ENCODE results near the gene CXCL10.
"Not testable (repeated sequence)": the region's sequence is repeated elsewhere in the genome, so short reads cannot be mapped to it uniquely, and the experiment has no call there.

The CXCL10 gene

DNA sequence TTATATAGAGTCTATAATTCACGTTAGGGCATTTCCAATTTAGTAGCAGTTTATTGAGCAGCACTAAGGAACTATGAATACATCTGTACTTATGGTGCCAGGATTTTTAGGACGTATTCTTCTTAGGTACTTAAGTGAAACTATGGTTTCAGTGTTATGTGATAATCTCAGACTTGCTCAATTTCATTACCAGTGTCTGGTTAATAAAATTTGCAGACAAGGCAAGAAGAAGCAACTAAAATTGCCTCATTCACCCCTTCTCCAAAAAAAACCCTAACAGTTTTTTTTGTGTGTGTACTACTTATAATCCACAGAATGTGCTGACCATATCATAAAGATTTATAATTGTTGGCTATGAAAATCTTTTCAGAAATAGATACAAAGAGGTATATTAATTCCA is 6.0 kb upstream of the CXCL10 start:
- DNase-seq (ENCODE audit: low read depth in 1 of 2, low spot score in 1 of 2), result no peak

DNA sequence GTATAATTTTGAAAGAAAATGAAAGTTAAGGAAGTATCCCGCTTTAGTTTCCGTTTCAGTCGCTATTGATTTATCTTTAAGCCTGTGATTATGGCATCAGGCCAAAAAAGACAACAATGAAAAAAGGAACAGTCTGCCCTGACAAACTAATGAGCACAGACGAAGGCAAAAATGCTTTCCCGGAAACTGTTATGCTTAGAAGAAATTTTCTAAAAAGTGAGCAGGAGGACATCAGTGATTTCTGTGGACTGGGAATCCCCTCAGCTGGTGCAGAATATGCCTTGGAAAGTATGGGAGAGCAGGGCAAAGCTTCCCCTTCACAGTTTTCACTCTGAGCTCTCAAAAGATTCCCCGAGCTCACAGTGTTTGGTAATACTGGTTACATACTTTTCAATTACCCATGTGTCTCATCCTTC is 5.1 kb upstream of the CXCL10 start:
- no peak for DNase-seq (ENCODE audit: low read depth in 1 of 2, low spot score in 1 of 2)

DNA sequence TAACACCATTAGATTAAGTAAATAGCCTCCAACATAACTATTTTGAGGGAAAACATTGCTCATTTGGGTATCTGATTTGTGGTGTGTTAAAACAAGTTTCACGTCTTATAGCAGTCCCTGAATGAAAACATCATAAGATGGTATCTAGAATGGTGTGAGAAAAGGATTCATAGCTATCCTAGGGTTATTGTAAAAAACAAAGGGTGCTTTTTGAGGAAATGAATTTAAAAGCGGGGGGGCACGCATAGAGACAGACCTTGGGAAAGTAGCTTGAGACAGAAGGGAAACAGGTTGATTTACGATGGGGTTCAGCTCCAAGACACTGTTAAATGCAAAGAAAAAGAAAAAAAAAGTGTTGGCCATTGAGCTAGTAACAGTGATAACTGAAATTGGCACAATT is 768 bp upstream of the CXCL10 start:
- DNase-seq (ENCODE audit: low read depth in 1 of 2, low spot score in 1 of 2), result no peak

DNA sequence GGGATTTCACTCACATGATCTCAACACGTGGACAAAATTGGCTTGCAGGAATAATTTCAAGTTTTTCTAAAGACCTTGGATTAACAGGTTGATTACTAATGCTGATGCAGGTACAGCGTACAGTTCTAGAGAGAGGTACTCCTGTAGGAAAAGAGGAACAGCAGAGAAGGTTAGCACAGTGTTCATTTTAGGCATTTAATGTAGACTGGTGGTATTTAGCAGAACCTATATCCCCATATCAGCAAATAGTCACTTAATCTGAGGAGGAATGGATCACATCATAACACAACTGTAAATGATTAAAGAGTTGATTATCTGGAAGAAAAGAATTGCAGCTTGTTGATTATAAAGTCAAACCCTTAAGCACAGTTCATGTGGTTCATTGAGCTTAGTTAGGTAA is 620 bp downstream of the CXCL10 start:
- DNase-seq (ENCODE audit: low read depth in 1 of 2, low spot score in 1 of 2), result no peak

DNA sequence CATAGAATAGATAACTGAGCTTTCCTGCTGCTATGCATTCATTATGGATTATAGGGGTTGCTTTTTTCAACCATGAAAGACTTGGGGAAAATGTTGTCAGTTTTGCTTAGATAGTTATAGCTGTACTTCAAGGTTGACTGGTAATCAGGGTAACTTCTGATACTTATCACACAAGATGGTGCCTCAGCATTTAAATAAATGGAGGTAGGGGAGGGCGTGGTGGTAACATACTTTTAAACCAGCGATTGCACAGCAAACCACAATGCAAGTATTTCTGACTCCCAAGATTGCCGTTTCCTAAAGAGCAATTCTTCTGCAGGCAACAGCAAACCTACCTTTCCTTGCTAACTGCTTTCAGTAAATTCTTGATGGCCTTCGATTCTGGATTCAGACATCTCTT is 1.3 kb downstream of the CXCL10 start:
- no peak for DNase-seq (ENCODE audit: low read depth in 1 of 2, low spot score in 1 of 2)

DNA sequence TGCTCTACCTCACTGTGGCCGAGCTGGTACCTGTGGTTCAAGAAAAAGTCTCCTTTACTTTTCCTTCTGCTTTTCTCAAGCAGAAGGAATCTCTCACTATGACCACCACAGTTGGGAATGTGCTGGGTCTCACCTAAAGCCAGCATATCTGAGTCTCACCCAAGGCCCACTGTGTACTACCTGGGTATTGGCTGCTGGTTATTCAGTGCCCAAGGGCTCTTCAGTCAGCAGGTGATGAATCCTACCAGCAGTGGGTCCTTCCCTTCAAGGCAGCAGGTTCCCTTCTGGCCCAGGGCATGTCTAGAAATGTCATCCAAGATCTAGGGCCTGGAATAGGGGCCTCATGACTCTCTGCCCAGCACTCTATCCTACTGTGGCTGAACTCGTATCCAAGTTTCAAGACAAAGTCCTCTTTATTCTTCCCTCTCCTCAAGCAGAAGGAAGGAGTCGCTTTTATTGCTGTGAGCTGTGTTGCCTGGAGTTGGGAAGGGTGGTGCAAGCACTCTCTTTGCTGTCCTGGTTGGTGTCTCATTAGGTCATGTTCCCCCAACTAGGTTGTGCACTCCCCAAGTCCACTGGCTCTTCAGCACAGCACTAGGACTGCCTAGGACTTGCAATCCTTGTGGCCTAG is 6.1 kb downstream of the CXCL10 start:
- DNase-seq (ENCODE audit: low read depth in 1 of 2, low spot score in 1 of 2), result no peak

DNA sequence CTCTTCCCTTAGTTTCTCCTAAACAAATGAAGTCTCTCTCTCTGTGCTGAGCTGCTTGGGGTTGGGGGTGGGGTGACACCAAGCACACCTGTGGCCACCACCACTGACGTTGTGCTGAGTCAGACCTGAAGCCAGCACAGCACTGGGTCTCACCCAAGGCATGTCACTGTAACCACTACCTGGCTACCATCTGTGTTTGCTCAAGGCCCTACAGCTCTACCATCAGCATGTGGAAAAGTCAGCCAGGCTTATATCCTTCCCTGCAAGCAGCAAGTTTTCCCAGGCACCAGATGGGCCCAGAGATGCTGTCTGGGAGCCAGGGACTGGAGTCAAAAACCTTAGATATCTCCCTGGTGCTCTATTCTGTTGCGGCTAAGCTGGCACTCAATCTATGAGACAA is 6.9 kb downstream of the CXCL10 start:
- no peak for DNase-seq (ENCODE audit: low read depth in 1 of 2, low spot score in 1 of 2)

DNA sequence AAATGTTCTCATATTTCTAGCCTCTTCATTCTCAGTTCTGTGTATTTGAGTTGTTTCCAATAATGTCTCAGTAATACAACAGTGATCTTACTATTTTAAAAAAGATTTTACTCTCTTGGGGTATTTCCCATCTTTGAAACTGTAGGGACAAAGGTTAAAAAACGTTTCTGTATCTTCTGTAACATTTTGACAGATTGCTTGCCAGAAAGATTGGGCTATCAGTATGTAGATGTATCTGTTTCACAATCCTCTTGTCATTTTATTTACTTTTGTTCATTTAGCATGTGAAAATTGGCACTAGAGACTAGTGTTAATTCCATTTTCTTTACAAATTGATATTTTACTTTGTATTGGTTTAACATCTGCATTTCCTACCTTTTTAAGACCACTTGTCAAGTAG is 9.8 kb downstream of the CXCL10 start:
- no peak for DNase-seq (ENCODE audit: low read depth in 1 of 2, low spot score in 1 of 2)

DNA sequence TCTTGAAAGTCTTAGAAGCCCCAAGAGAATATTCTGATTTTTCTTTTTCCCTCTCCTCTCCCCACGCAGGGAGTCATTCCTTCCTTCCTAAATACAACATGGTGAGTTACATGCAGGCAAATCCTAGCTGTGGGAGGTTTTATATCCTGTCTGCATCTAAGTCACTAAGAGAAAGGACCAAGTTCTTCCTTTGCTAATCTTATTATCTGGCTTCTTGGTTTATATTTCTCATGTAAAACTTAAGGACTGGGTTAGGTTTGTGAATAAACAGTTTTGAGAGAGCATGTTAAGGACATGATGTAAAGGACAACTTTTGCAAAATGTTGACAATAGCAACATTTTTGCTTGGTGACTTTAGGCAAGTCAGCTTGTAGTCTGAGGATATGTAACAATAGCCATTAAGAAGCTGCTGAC is 10.9 kb downstream of the CXCL10 start:
- DNase-seq (ENCODE audit: low read depth in 1 of 2, low spot score in 1 of 2), result no peak

DNA sequence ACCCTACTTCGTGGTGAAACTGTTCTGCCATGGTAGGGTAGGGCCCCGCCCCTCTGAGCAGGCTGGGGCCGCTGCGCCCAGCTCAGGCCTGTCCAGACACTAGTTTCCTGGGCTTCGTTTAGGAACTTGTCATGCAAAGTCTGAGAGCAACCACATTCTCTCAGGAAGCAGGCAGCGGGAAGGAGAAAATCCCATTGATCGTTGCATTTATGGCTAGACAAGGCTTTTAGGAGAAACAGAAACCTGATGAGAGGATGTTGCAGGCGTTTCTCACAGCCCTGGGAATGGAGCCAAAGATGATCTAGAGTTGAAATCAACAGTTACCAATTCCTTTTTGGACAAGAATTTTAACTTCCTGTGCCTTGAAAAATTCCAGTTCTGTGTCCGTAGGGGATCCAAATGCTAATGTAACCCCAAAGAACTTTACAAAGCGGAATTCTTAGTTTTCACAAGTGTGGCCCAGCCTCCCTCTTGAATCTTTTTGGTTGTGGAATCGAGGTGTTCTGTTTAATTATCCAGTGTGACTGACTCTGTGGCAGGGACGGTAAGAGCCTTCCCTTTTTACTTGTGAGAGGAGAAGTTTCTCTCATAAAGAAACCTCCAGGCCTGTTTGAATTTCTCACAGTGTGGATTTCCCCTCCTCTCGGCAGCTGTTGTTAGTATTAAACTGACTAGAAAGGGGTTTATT is 11.5 kb downstream of the CXCL10 start:
- no peak for DNase-seq (ENCODE audit: low read depth in 1 of 2, low spot score in 1 of 2)

DNA sequence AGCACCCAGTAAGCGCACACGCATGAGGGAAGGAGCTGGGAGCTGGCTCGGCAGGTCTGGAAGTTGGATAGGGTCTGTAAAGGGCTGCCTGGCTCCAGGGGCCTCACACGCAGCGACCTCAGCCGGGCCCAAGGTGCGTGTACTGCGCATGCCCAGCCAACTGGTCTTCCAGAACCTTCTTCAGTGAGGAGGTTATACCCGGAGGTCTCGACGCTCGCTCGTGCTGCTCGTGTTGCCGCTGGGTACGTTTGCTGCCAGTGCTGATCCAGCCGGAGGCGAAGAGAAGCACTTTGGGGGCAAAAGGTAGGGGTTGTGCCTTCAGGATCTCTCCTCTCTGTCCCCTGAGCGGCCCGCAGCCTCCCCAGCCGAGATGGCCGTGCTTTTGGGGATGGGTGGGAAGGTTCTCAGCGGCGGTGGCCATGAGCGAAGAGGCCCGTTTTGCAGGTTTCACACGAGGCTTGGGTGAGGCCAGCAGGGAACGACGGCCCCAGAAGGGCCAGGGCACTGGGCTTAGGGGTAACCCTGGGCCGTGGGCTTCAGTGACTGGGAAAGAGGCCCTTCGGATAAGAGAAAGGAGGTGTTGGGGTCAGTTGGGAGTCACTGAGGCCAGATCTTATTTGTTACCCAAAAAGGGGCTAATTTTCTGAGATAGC is 12.2 kb downstream of the CXCL10 start:
- no peak for DNase-seq (ENCODE audit: low read depth in 1 of 2, low spot score in 1 of 2)

DNA sequence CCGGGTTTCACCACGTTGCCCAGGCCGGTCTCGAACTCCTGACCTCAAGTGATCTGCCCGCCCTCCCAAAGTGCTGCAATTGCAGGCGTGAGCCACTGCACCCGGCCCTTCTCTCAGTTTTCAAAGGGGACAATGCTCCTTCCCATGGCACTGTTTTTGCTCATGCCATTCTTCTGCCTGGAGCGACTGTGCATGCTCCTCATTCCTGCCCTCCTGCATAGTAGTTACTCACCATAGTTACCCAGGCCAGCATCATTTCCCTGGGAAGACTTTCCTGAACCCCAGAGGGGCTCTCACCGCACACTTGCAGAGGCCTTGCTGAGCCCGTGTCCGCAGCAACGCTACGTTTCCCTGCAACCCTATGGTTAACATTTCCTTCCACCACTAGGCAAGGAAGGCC is 12.7 kb downstream of the CXCL10 start:
- no peak for DNase-seq (ENCODE audit: low read depth in 1 of 2, low spot score in 1 of 2)

DNA sequence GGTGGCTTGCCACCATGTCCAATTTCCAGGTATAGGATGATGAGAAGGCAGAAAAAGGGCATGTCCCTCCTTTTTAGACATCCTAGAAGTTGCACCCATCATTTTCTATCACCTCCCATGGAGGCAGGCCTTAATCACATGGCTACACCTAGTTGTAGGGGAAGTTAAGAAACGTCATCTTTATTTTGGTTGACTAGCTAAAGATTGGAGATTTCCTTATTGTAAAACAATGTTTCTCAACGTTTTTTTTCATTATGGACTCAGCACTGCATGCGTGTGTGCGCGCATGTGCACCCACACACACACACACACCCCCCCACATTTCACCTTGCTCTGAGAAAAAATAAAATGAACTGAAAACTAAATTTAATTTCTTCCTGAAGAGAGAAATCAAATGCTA is 14.0 kb downstream of the CXCL10 start:
- DNase-seq (ENCODE audit: low read depth in 1 of 2, low spot score in 1 of 2), result no peak

DNA sequence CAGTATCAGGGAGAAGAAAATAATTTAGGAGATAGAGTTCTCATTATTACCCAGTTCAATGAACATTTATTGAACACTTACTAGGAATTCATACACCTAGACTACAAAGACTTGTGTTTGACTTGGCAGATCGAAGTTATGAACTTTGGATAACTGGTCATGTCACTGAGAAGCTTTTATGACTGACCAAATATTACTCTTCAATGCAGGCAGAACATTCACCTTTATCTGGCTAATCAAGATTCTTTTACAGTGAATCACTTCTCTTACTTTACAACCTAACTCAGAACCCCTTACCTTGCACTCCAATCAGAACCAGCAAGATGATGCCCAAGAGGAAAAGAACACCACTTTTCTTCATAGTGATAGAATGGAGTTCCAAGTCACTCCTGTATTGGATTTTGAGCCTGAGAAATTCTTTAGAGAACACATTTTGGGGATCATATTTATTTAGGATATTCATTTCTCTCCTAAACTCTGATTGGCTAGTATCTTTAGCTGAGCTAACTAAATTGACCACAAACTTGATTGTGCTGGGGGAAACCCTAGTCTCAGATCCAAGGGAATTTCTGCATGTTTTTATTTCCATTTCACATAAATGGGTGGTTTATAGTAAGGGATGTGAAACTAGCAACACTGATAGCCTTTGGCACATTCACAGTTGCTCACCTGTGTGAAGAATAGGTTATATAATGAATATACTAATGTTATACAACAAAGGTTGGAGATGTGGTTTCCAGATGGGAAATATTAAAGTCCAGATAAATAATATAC is 16.0 kb downstream of the CXCL10 start, which contains the start of gene CXCL9:
Gene CXCL9 (minus strand): TSS at position 421 of the 774 bp plus-strand sequence. CDS start 60 bp downstream, at position 361.
- no peak for DNase-seq (ENCODE audit: low read depth in 1 of 2, low spot score in 1 of 2)

DNA sequence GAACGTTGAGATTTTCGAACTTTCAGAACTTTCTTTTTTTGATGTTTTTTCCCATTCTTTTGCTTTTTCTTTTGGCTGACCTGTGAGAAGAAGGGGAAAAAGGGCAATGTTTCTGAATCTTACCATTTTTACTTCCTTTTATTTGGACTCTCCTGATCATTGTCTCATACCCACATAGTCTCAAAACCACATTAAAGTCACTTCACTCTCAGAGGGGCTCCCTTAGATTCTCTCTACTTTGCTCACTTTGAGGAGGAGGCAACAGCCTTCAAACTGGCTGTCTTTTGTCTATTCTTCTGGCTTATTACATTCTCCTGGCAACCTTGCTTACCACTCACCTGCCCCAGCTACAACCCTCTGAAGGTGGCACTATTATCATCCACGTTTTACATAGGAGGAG is 19.7 kb downstream of the CXCL10 start:
- DNase-seq (ENCODE audit: low read depth in 1 of 2, low spot score in 1 of 2), result no peak

DNA sequence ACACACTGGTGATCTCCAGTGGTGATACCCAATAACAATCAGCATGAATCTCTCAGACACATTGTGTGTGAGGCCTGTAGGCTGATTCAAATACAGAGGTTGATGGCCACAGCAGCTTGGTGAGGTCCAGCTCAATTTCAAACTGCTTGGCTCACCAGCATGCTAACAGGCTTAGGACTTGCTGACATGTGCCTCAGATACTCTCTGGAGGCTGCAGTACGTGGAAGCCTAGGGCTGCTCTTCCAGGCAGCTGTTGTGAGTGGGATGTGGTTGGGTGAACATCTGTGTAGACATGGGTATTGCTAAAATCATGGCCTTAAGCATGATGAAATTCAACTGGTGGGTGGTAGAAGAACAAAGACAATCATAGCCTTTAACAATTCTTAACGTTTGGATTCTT is 20.3 kb downstream of the CXCL10 start:
- DNase-seq (ENCODE audit: low read depth in 1 of 2, low spot score in 1 of 2), result no peak

DNA sequence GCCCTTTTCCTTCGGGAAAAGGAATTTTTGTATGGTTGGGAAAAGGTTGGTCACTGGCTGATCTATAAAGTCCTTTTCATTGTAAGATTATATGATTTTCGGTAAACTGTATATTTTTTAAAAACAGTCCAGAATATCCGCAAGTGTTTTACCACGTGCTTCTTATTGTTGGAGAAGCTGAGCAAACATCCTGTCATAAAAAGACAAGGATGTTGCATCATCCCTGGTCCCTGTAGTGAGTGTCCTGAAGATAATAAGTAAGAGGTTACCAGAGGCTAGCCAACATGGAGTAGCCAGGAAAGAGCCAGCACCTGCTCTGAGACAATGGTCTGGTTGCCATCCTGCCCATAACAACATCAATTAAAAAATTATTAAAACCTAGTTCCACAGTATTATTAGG is 21.1 kb downstream of the CXCL10 start:
- no peak for DNase-seq (ENCODE audit: low read depth in 1 of 2, low spot score in 1 of 2)

DNA sequence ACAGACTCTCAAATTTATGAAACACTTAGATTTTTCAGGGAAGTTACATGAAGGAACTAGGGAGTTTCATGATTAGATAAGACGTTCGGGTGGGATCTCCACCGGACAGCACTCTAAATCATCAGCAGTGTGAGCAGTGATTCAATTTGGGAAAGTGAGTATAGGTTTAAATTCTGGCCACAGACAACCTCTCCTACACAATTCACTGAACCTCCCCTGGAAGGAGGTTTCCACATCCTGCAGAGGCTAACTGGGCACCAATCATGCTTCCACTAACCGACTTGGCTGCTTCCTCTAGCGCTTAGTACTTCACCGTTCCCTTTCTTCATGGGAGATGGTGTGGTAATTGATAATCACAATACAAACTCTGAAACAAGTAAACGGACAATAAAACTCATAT is 21.6 kb downstream of the CXCL10 start:
- no peak for DNase-seq (ENCODE audit: low read depth in 1 of 2, low spot score in 1 of 2)

DNA sequence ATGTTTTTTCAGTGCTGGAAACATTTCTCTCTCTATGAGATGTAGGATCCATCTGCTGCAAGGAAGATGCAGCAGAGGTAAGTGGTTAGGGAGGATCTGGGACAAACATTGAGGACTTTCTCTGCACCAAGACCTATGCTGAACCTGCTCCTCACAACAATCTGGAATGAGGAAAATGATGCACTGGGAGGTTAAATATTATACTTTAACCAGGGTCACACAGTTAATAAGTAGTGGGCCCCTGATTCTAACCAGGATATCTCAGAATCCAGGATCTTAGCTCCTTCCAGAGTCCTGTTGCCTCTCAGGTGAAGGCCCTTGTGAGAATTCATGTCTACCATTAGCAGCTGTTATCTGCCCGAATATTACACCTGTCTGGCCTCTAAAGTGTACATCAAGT is 23.0 kb downstream of the CXCL10 start:
- DNase-seq (ENCODE audit: low read depth in 1 of 2, low spot score in 1 of 2), result no peak

DNA sequence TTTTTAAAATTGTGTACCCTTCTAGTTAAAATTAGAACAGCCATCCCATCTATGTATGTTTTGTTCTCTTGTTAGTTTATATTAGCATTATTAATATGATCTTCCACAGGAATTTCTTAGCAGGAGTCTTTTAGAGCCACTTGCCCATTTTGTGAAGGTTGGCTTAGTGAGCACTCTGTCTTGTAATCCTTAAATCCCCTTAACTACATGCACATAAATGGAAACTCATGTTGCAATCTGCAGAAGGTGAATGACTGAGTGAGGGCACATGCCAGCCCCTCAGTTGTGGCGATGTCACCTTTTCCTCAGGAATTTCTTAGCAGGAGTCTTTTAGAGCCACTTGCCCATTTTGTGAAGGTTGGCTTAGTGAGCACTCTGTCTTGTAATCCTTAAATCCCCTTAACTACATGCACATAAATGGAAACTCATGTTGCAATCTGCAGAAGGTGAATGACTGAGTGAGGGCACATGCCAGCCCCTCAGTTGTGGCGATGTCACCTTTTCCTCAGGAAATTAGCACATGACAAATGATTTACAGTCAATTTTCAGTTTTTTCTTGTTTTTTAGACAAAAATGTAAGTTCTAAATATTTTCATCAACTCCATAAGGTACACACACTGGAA is 24.7 kb downstream of the CXCL10 start:
- DNase-seq (ENCODE audit: low read depth in 1 of 2, low spot score in 1 of 2), result not testable (repeated sequence)

DNA sequence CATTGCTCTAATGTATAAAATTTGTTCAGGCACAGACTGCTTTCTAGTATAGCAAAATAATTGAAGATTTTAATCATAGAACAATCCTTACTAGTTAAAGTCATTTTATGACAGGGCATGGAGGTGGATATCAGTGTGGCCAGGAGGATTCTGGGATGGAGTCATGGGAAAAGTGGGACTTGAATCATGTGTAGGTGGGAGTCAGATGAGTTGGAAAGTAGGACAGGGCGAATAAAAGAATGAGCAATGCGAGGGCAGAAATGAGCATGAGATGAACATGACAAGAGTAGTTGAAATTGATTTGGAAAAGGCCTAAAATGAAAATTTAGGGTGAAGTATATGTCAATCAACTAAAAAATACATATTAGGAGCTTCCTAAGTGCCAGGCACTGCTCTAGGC is 25.4 kb downstream of the CXCL10 start:
- DNase-seq (ENCODE audit: low read depth in 1 of 2, low spot score in 1 of 2), result no peak
